Measurements from ENCODE around the gene SLC47A2.

Gene SLC47A2

DNA sequence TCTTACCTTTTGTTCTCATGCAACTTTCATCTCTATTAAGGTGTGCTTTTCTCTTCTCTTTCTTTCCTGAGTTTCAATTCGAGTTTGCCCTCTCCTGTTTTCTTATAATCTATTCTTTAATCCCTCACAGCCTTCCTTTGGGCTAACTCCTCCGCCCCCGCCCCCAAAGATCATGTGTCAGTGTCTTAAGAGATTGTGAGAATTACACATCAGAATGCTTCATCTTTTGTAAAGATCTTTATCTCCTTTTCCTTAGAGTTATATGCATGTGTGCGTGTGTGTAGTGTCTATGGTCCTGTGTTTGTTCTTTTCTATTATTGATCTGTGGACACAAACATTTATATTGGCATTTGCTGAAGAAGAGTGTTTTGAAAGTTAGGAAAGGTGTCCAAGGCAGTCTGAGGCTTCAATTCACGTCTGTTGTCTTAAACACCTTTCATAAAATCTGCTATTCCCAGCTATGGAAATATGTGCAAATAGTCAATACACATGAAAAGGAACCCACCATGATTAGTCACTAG, 74.0 kb downstream of the SLC47A2 start:
- no peak for DNase-seq

DNA sequence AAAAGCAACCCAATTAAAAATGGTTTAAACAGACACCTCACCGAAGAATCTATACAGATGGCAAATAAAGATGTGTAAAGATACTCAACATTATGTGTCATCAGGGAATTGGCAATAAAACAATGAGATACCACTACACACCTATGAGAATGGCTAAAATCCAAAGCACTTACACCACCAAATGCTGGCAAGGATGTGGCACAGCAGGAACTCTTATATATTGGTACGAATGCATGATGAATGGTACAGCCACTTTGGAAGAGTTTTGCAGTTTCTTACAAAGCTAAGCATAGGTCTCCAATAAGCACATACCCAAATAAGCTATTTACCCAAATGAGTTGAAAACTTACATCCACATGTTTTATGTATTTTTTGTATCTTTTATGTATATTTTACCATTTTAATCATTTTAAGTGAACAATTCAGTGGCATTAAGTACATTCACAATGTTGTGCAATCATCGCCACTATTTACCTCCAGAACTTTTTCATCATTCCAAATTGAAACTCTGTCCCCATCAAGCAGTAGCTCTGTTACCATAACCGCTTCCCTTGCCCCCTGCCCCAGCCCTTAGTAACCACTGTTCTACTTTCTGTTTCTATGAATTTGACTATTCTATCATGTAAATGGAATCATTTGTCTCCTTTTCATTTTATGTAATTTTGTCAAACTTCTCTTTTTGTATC, 74.6 kb downstream of the SLC47A2 start:
- no peak for DNase-seq

DNA sequence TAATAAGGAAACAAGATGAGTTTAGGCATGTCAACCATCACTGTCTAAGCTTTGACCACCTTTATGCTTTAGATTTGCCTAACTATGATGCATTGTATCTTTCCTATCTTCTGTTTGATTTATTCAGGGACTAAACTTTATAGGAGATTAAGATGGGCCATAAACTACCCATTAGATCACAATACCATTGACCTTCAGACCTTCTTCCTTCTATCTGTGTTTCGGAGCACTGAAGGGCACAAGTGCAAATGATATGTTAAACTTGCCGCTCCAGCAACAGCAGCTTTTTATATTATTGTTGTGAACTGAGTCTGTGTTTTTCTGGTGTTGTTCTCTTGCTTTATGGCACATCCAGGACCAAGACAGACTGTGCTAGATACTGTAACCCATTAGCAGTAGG, 84.5 kb downstream of the SLC47A2 start:
- no peak for DNase-seq

DNA sequence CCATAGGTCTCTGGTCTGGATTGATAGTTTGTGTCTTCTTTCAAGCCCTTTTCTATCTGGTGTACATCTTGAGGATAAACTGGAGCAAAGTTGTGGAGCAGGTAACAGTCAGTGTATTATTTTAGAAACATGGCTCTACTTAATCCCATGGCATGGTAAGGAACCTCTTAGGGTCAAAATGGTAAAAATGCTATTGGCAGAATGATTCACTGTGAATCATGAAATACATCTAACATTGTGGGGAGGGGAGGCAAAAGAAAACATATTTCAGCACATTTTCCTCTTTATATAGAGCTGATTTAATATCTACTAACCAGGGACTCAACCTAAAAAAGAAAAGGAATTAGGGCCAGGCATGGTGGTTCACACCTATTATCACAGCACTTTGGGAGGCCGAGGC, 85.7 kb downstream of the SLC47A2 start:
- DNase-seq = no peak

DNA sequence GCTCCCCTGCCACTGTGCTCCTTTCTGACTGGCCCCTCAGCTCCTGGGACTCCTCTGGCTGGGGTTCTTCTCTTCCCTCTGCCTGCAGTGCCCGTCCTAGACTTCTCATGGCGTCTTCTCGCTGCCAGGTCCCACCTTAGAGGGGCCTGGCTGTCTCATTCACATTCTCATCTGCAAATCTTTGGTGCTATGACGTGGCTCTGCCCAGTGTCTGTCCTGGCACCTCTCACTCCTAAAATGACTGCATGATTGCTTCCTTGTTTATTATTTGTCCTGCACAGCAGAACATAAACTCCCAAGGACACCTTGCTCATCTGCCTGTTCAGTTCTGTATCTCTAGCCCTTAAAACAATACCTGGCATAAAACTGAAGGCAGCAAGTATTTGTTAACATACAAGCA, 86.3 kb downstream of the SLC47A2 start:
- no peak for DNase-seq

DNA sequence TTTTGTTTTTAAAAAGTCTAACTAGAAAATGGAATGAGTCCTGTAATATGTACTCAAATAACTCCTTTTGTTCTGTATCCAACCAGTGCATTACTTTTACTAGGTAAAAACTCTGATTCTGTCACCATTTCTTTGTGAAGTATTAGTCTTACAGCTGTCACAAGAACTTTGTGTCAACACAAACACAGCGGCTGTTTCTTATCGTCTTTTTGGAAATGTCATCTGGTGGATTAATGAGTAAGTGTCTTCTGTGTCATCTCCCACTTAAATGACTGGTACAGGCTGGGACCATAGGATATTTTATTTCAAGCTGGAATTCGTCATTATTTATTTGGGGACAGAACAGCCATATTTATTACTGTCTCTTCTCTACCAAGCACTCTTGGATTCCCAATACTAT, 86.9 kb downstream of the SLC47A2 start:
- no peak for DNase-seq

All from activated CD4-positive, alpha-beta T cell treated with anti-CD3 and anti-CD28 coated beads, Interleukin-2, amount 50 U/mL, for 48 hours (primary cell).